GM21737 (cell line): ENCODE results near the gene ENOX2.

Experiments used
- ATAC-seq: cut with Tn5 transposase; IDR thresholded peaks from one replicate; pipeline ENCODE4 v1.9.1; 2021; ENCODE audit warnings: mild to moderate bottlenecking, moderate library complexity; ENCODE audit not compliant: unreplicated experiment

The ENOX2 gene

DNA sequence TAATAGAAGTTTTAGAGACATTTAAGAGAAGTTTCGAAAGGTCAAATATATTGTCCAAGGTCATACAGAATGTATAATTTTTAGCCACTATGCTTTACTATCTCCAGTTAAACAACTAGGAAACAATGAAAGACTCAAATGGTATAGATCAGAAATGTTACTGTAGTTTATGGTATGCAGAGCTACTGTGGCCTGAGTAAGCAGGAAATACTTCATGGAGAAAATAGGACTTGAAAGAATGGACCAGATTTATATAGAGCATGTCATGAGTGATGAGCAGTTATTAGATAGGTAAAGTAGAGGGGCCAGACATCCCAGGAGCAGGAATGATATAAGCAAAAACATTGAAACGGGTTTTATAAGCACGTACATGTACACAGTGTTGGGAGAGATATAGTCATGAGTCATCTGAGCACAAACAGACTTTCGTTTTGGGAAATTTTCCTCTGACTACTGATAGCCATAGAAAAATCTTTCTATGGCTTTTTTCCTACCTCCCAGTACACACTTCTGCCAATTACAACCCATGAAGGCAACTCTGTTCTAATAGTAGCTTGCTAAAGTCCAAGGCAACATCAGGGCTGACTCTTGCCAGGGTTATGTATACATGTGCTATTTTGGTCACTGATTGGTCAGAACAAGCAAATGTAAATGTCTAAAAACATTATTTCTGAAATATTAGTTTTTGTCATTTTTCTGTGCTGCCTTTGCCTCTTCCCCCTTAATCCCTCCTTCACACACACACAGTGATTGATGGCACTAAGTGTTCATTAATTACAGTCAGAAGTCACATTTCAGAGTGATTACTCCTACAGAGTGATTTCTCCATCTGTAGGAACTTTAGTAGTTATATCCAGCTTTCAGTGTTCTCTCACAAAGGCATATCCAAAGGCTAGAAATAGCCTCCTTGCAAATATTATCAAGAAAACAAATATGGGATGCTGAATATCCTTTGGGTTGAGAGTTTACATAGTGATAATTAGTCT, 198.7 kb downstream of the ENOX2 start:
- ATAC-seq = no peak

- ATAC-seq = no peak
These were observed 199.9 kb downstream of the ENOX2 start for GRCh38 chrX:130702867-130703707.

DNA sequence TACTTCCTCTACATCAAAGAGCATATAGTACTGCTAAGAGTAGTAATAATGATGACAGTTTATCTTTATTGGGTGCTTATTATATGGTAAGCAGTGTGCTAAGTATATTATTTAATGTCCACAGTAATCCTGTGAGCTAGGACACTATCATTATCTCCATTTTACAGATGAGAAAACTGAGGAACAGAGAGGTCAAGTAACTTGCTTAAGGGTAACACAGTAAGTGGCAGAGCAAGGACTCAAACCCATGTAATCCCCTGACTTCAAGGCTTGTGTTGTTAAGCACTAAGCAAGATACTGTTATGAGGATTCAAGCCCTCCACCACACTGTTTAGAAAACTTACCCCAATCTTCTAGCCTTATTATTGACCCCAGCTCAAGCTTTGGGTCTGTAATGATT, 202.4 kb downstream of the ENOX2 start:
- no peak for ATAC-seq

- no peak for ATAC-seq
These were observed 203.4 kb downstream of the ENOX2 start for GRCh38 chrX:130699618-130700017.

GRCh38 chrX:130696542-130696941, 206.5 kb downstream of the ENOX2 start:
- no peak for ATAC-seq

DNA sequence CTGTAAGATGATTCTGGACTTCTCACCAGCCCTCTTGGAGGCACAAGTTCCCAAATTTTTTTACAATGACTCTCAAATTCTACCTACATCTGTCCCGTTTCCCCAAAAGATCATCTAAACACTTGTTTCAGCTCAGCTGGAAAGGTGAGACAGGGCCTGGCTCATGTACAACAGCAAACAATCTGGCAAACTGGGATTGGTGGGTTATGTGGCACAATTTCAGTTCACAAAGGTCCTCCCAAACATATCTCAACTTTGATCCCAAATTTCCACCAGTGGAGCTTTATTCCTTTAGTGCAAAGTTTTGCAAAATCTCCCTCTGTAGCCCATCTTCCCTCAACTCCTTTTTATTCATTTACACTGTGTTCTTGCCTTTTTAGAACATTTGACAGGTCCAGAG, 207.1 kb downstream of the ENOX2 start:
- ATAC-seq = no peak

- no peak for ATAC-seq
These were observed 208.0 kb downstream of the ENOX2 start for GRCh38 chrX:130694983-130695382.

DNA sequence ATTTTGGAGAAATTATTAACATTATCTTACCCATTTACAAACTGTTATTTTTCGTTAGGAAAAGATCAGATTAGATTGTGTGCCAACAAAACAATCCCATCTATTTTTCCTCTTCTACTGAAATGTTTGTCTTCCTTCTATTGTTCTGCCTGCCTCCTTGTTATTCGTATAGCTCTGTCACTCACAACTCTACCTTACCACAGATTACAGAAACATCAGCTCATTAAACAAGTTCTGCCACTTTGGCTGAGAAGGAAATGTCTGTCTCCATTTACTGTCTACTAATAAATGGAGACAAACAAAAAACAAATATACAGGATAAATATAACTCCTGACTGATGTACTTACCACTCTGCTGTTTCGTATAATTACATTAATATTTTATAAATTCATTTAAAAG, 211.4 kb downstream of the ENOX2 start:
- ATAC-seq = no peak

GRCh38 chrX:130688360-130688759, 214.6 kb downstream of the ENOX2 start:
- no peak for ATAC-seq

DNA sequence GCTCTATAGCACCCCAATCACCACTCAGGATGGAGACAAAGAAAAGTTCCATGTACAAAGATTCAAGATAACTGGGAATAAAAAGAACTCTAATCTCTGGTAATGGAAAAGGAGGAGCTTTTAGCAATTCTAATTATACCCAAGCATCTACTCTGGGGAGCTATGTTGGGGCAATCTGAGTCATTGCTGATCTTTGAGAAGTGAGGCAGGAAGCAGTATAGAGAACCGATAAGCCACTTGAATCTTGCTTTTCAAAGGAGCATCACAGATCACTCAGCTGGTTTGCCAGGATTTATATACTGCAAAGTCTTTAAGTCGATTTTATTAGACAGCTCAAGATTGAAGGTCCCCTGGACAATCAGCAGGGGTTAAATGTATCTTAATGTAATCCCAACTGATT, 220.0 kb downstream of the ENOX2 start:
- ATAC-seq = no peak

DNA sequence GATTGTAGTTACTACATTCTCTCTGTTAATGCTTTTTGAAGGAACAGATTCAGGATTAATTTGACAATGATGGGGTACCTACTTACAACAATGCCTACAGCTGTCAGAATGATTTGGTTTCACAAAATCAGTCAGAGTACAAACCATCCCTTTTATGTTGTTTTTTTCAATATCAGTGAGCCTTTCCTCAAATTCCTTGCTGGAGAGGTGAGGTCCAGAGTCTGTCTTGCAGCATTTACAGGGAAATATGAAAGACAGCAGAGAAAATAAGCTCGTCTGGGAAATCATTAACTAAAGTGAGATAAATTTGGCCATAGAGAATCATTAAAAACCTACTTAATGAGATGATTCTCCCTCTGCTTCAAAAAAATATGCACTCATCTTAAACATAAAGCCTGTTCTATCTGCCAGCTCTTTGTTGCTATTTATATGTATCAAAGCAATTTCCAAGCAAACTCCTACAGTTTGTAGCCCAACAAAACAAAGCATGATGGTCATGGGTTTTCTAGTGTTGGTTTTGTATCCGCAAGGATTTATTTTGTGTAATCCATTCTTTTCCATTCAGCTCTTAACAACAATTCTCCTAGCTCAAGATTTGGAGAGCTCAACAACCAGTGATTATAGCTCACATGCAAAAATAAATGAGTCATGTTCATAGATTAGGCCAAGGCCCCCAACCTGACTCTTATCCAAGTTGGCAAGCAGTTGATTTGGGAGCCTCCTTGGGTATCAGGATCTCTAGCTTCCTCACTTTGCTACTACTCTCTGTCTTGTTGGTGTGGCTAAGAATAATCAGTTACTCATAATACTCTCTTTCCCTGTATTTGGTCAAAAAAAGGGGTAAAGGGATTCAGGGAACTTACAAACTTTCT, 222.6 kb downstream of the ENOX2 start:
- no peak for ATAC-seq

GRCh38 chrX:130676861-130677260, 226.1 kb downstream of the ENOX2 start:
- no peak for ATAC-seq

GRCh38 chrX:130672214-130672613, 230.8 kb downstream of the ENOX2 start:
- ATAC-seq = no peak

- ATAC-seq = no peak
These were observed 233.8 kb downstream of the ENOX2 start for GRCh38 chrX:130669233-130669632.

- ATAC-seq = no peak
These were observed 237.7 kb downstream of the ENOX2 start for GRCh38 chrX:130665263-130665662.

GRCh38 chrX:130658310-130658709, 244.7 kb downstream of the ENOX2 start:
- no peak for ATAC-seq

GRCh38 chrX:130654409-130654950, 248.5 kb downstream of the ENOX2 start:
- no peak for ATAC-seq

- ATAC-seq = no peak
These were observed 250.0 kb downstream of the ENOX2 start for GRCh38 chrX:130652824-130653578.

DNA sequence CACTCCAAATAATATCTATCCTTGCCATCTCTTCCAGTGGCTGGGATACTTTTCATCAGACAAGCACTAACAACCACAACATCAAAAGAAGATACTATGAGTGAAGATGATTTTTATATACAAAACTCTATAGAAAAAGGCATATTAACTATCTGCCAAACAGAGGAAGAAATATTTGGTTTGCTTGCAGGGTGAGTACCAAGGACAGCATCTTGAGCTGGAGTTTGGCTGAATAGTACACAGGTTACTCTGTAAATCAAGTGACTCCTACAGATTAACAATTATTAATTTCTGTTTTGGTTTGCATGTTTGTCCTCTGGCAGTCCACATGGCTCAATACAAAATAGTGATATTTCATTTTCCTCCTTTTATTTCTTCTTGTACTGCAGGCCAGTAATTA, 253.3 kb downstream of the ENOX2 start:
- no peak for ATAC-seq

- no peak for ATAC-seq
These were observed 255.5 kb downstream of the ENOX2 start for GRCh38 chrX:130647468-130647867.
